Measurements from ENCODE around the gene PIP4K2C. TPM values are rescaled to one million over a fixed set of nuclear protein-coding genes. Genes with fewer than 3 reads are reported as not detected.

Gene PIP4K2C
- total RNA-seq, 2 donors from 2014 or later = 16.0 to 23.0 TPM

Other genes starting within 250 kb of the PIP4K2C start
- 10 to 100 TPM; 36.6 to 54.6 TPM for gene R3HDM2, start 160.1 kb upstream of the PIP4K2C start, total RNA-seq
- not detected for gene INHBC, start 156.4 kb upstream of the PIP4K2C start, total RNA-seq
- not detected for gene INHBE, start 135.9 kb upstream of the PIP4K2C start, total RNA-seq
- 1 to 10 TPM in 1 of 2 donors, under 1 TPM in 1; 0.48 to 1.4 TPM for gene GLI1, start 131.4 kb upstream of the PIP4K2C start, total RNA-seq
- gene ARHGAP9, start 111.3 kb upstream of the PIP4K2C start, total RNA-seq = 100 to 1,000 TPM; 131 to 225 TPM
- gene MARS1, start 103.1 kb upstream of the PIP4K2C start, total RNA-seq = 100 to 1,000 TPM; 130 to 243 TPM
- gene DDIT3, start 70.7 kb upstream of the PIP4K2C start, total RNA-seq = 10 to 100 TPM; 14.2 to 25.3 TPM
- 10 to 100 TPM; 78.8 to 83.1 TPM for gene MBD6, start 68.4 kb upstream of the PIP4K2C start, total RNA-seq
- gene DCTN2, start 44.0 kb upstream of the PIP4K2C start, total RNA-seq = 10 to 100 TPM; 78.5 to 96.4 TPM
- gene KIF5A, start 41.1 kb upstream of the PIP4K2C start, total RNA-seq = 1 to 10 TPM; 2.0 to 3.0 TPM
- 10 to 100 TPM; 16.7 to 19.5 TPM for gene DTX3, start 13.6 kb downstream of the PIP4K2C start, total RNA-seq
- 1 to 10 TPM; 1.5 to 1.6 TPM for gene ARHGEF25, start 20.2 kb downstream of the PIP4K2C start, total RNA-seq
- gene B4GALNT1, start 42.0 kb downstream of the PIP4K2C start, total RNA-seq = 1 to 10 TPM; 1.5 to 3.7 TPM
- gene OS9, start 102.9 kb downstream of the PIP4K2C start, total RNA-seq = 100 to 1,000 TPM; 107 to 114 TPM
- 10 to 100 TPM; 34.9 to 52.0 TPM for gene AGAP2, start 147.6 kb downstream of the PIP4K2C start, total RNA-seq
- gene TSPAN31, start 153.8 kb downstream of the PIP4K2C start, total RNA-seq = 10 to 100 TPM; 10.7 to 18.7 TPM
- gene CDK4, start 161.1 kb downstream of the PIP4K2C start, total RNA-seq = 100 to 1,000 TPM; 132 to 242 TPM
- gene MARCHF9, start 163.9 kb downstream of the PIP4K2C start, total RNA-seq = 10 to 100 TPM; 22.5 to 26.9 TPM
- gene CYP27B1, start 175.9 kb downstream of the PIP4K2C start, total RNA-seq = 10 to 100 TPM; 14.4 to 14.7 TPM
- 10 to 100 TPM; 19.0 to 39.5 TPM for gene METTL1, start 180.9 kb downstream of the PIP4K2C start, total RNA-seq
- gene EEF1AKMT3, start 181.4 kb downstream of the PIP4K2C start, total RNA-seq = 10 to 100 TPM in 1 of 2 donors, 1 to 10 TPM in 1; 5.4 to 11.5 TPM
- 10 to 100 TPM; 30.7 to 63.8 TPM for gene TSFM, start 191.6 kb downstream of the PIP4K2C start, total RNA-seq
- 1 to 10 TPM; 1.9 to 2.7 TPM for gene AVIL, start 227.5 kb downstream of the PIP4K2C start, total RNA-seq

All from activated T-helper 17 cell treated with anti-CD3 and anti-CD28 coated beads, Interleukin-2, amount 50 U/mL, for 72 hours (primary cell).